B cell (primary cell): ENCODE results near the gene SCUBE1.

Source experiments
- EZH2 ChIP-seq: IDR thresholded peaks from 2 replicates; pipeline ENCODE4 v1.6.1; 2012; ENCODE audit warnings: borderline replicate concordance, low read depth, mild to moderate bottlenecking, moderate library complexity, low read length; ENCODE audit not compliant: insufficient read depth, poor library complexity, severe bottlenecking
- TF ChIP-seq, protein P1 (sequence below): fragments of 200-600 bp; IDR thresholded peaks from one replicate; pipeline ENCODE4 v1.8.0; 2022; ENCODE audit warnings: antibody characterized with exemption, mild to moderate bottlenecking

DNA sequence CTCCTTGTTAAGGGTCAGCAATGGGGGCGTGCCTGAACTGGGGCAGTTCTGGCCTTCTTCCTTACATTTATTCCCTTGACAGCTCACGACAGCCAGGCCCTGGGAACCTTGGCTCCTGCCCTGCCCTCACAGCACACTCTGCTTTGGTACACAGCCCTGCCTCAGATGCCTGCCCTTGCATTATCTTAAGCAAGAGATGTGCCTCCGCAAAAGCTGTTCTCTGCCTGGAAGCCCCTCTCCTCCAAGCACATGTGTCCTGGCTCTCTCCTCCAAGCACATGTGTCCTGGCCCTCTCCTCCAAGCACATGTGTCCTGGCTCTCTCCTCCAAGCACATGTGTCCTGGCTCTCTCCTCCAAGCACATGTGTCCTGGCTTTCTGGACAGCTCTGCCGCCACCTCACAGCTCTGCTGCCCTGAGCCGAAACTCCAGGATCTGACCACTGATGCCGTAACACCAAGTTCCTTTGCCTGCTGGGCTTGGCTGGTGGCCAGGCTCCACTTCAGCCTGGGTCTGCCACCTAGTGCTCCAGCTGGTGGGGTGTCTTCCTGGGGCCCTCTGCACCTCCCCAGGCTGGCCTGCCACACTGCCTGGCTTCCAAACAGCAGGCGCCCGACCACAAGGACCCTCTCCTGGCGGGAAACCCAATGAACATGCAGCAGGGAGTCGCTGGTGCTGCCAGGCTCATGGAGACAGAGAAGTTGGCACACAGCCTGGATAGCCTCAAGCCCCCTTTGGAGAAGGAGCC, 53.0 kb downstream of the SCUBE1 start:
- no peak for TF ChIP-seq EZH2
- TF ChIP-seq, protein P1, sequence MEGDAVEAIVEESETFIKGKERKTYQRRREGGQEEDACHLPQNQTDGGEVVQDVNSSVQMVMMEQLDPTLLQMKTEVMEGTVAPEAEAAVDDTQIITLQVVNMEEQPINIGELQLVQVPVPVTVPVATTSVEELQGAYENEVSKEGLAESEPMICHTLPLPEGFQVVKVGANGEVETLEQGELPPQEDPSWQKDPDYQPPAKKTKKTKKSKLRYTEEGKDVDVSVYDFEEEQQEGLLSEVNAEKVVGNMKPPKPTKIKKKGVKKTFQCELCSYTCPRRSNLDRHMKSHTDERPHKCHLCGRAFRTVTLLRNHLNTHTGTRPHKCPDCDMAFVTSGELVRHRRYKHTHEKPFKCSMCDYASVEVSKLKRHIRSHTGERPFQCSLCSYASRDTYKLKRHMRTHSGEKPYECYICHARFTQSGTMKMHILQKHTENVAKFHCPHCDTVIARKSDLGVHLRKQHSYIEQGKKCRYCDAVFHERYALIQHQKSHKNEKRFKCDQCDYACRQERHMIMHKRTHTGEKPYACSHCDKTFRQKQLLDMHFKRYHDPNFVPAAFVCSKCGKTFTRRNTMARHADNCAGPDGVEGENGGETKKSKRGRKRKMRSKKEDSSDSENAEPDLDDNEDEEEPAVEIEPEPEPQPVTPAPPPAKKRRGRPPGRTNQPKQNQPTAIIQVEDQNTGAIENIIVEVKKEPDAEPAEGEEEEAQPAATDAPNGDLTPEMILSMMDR: no peak
